Esophagus muscularis mucosa (tissue), 4 donors: Measurements from ENCODE around the gene ARID4B.

Experiments used
- CTCF ChIP-seq, 3 experiments: fragments of 200-600 bp in 2 of 3; fragments of 450-650 bp in 1 of 3; sonication (generic) in 2 of 3; IDR thresholded peaks; one replicate each; pipeline ENCODE4 v1.5.1; 2017 to 2019; ENCODE audit warnings: antibody characterized with exemption in 3 of 3, mild to moderate bottlenecking in 2 of 3, moderate library complexity in 1 of 3
- EP300 ChIP-seq: sonication (generic); formaldehyde crosslinking; IDR thresholded peaks from one replicate; pipeline ENCODE4 v1.6.1; 2017; ENCODE audit warnings: antibody characterized with exemption
- POLR2AphosphoS5 ChIP-seq, 2 donors: sonication (generic); formaldehyde crosslinking; IDR thresholded peaks; one replicate each; pipeline ENCODE4 v1.6.1; 2017; ENCODE audit warnings: antibody characterized with exemption in 2 of 2

GRCh38 chr1:235272851-235273250 is 55.1 kb downstream of the ARID4B start:
- TF ChIP-seq CTCF (IDR thresholded peaks at IDR 0.05) = no peak
- TF ChIP-seq EP300 = no peak
- TF ChIP-seq POLR2AphosphoS5 (IDR thresholded peaks at IDR 0.05) = no peak
